Measurements from ENCODE around the gene GRPEL2.

The GRPEL2 gene

GRCh38 chr5:149358294-149358651 lies 13.0 kb downstream of the GRPEL2 start:
- DNase-seq = peak; percentile 60

GRCh38 chr5:149358868-149359495 lies 13.7 kb downstream of the GRPEL2 start:
- DNase-seq = no peak

GRCh38 chr5:149360272-149360671 lies 15.0 kb downstream of the GRPEL2 start:
- no peak for DNase-seq

- DNase-seq = no peak
Measured at GRCh38 chr5:149362541-149362940, 17.2 kb downstream of the GRPEL2 start.

- DNase-seq = no peak
Measured at GRCh38 chr5:149363358-149363757, 18.1 kb downstream of the GRPEL2 start.

- DNase-seq = no peak
Measured at GRCh38 chr5:149363936-149364335, 18.6 kb downstream of the GRPEL2 start.

GRCh38 chr5:149364719-149365118 lies 19.4 kb downstream of the GRPEL2 start:
- DNase-seq = no peak

GRCh38 chr5:149365418-149365817 lies 20.1 kb downstream of the GRPEL2 start:
- DNase-seq = no peak

GRCh38 chr5:149366169-149366729 lies 20.9 kb downstream of the GRPEL2 start:
- DNase-seq = no peak

- DNase-seq = peak; percentile 91
Measured at GRCh38 chr5:149367249-149367971, 22.1 kb downstream of the GRPEL2 start.

- DNase-seq = no peak
Measured at GRCh38 chr5:149367972-149368645, 22.8 kb downstream of the GRPEL2 start.

- no peak for DNase-seq
Measured at GRCh38 chr5:149370878-149371277, 25.6 kb downstream of the GRPEL2 start.

- peak; percentile 85 for DNase-seq
Measured at GRCh38 chr5:149371296-149371962, 26.1 kb downstream of the GRPEL2 start.

- no peak for DNase-seq
Measured at GRCh38 chr5:149372076-149372795, 26.9 kb downstream of the GRPEL2 start.

GRCh38 chr5:149372932-149373331 lies 27.6 kb downstream of the GRPEL2 start:
- no peak for DNase-seq

GRCh38 chr5:149374303-149374702 lies 29.0 kb downstream of the GRPEL2 start:
- no peak for DNase-seq

GRCh38 chr5:149374801-149375200 lies 29.5 kb downstream of the GRPEL2 start:
- no peak for DNase-seq

GRCh38 chr5:149375434-149375833 lies 30.1 kb downstream of the GRPEL2 start:
- no peak for DNase-seq

- DNase-seq = no peak
Measured at GRCh38 chr5:149376104-149376503, 30.8 kb downstream of the GRPEL2 start.

GRCh38 chr5:149376711-149377447 lies 31.6 kb downstream of the GRPEL2 start:
- DNase-seq = no peak

GRCh38 chr5:149378241-149378820 lies 33.0 kb downstream of the GRPEL2 start:
- DNase-seq = no peak

Measured in DMS53 (cell line).